GM23338 (cell line): Measurements from ENCODE around the gene NTN3. TPM values are rescaled to one million over a fixed set of nuclear protein-coding genes. Genes with fewer than 3 reads are reported as not detected.

ENCODE experiments used
- ATAC-seq: fragments of 200-7000 bp; cut with Tn5 transposase; 3 replicates; pipeline ENCODE4 v1.9.1; 2020
- DNase-seq: peaks from one replicate; pipeline ENCODE4 v3.0.0-alpha.2; 2015; ENCODE audit warnings: low spot score
- H2AFZ ChIP-seq: fragments of 200-600 bp; sonication (generic); 2 replicates; pipeline ENCODE4 v1.8.0; 2016; ENCODE audit warnings: antibody characterized with exemption, mild to moderate bottlenecking, moderate library complexity
- H3F3A ChIP-seq: fragments of 200-600 bp; sonication (generic); replicated peaks from 2 replicates; pipeline ENCODE4 v1.8.0; 2017; ENCODE audit warnings: antibody characterized with exemption, mixed run types, low read depth
- H3K27ac ChIP-seq: fragments of 200-600 bp; sonication (generic); 2 replicates; pipeline ENCODE4 v1.6.1; 2016; ENCODE audit warnings: low read depth
- H3K27me3 ChIP-seq: fragments of 200-600 bp; sonication (generic); 2 replicates; pipeline ENCODE4 v1.8.0; 2016; ENCODE audit warnings: mild to moderate bottlenecking, mixed run types, moderate library complexity; ENCODE audit not compliant: insufficient read depth
- H3K36me3 ChIP-seq: fragments of 200-600 bp; sonication (generic); 2 replicates; pipeline ENCODE4 v1.8.0; 2016; ENCODE audit warnings: mild to moderate bottlenecking; ENCODE audit not compliant: insufficient read depth
- H3K4me1 ChIP-seq: fragments of 200-600 bp; sonication (generic); 2 replicates; pipeline ENCODE4 v1.8.0; 2016; ENCODE audit warnings: mild to moderate bottlenecking, moderate library complexity; ENCODE audit not compliant: insufficient read depth
- H3K4me2 ChIP-seq: fragments of 200-600 bp; sonication (generic); 2 replicates; pipeline ENCODE4 v1.7.1; 2017; ENCODE audit warnings: mixed run types
- H3K4me3 ChIP-seq: fragments of 200-600 bp; sonication (generic); 2 replicates; pipeline ENCODE4 v1.6.1; 2016; ENCODE audit warnings: mixed run types
- H3K79me2 ChIP-seq: fragments of 200-600 bp; sonication (generic); replicated peaks from 2 replicates; pipeline ENCODE4 v1.8.0; 2017; ENCODE audit warnings: mild to moderate bottlenecking; ENCODE audit not compliant: insufficient read depth
- H3K9me2 ChIP-seq: fragments of 200-600 bp; sonication (generic); 2 replicates; pipeline ENCODE4 v1.8.0; 2017; ENCODE audit not compliant: insufficient read depth
- H4K20me1 ChIP-seq: fragments of 200-600 bp; sonication (generic); replicated peaks from 2 replicates; pipeline ENCODE4 v1.8.0; 2017; ENCODE audit warnings: mild to moderate bottlenecking; ENCODE audit not compliant: insufficient read depth
- H3K27ac Mint-ChIP-seq: 2 replicates; pipeline ENCODE4 v1.8.0; 2020; ENCODE audit warnings: inconsistent platforms, mild to moderate bottlenecking, moderate library complexity, mixed read lengths
- H3K27me3 Mint-ChIP-seq: 3 replicates; pipeline ENCODE4 v1.8.0; 2022; ENCODE audit warnings: low read depth, mild to moderate bottlenecking, moderate library complexity, mixed read lengths, inconsistent platforms; ENCODE audit not compliant: insufficient read depth, poor library complexity
- H3K36me3 Mint-ChIP-seq: 3 replicates; pipeline ENCODE4 v1.8.0; 2021; ENCODE audit warnings: low read depth, mild to moderate bottlenecking, inconsistent platforms, moderate library complexity, mixed read lengths
- H3K4me1 Mint-ChIP-seq: 3 replicates; pipeline ENCODE4 v1.8.0; 2020; ENCODE audit warnings: mild to moderate bottlenecking, inconsistent platforms, mixed read lengths
- H3K4me3 Mint-ChIP-seq: 3 replicates; pipeline ENCODE4 v1.8.0; 2021; ENCODE audit warnings: moderate library complexity, mild to moderate bottlenecking, inconsistent platforms, mixed read lengths
- H3K9me3 Mint-ChIP-seq: 3 replicates; pipeline ENCODE4 v1.8.0; 2020; ENCODE audit warnings: moderate library complexity, mild to moderate bottlenecking, inconsistent platforms, mixed read lengths
- CREB1 ChIP-seq: fragments of 250-450 bp; sonication (Bioruptor Pico); IDR thresholded peaks from 2 replicates; pipeline ENCODE4 v1.5.0; 2020; ENCODE audit warnings: low read depth, mild to moderate bottlenecking, moderate library complexity
- CTCF ChIP-seq, 2 experiments: fragments of 200-600 bp in 1 of 2; sonication (generic) in 1 of 2; conservative IDR thresholded peaks; 2 replicates each; pipeline versions ENCODE4 v1.5.1 to v1.6.1; 2016 to 2017; ENCODE audit warnings: antibody characterized with exemption in 2 of 2, low read depth in 2 of 2, mild to moderate bottlenecking in 2 of 2, moderate library complexity in 1 of 2
- EZH2 ChIP-seq: fragments of 200-600 bp; sonication (generic); IDR thresholded peaks from one replicate; pipeline ENCODE4 v1.8.0; 2017; ENCODE audit warnings: antibody characterized with exemption, mild to moderate bottlenecking, low read depth; ENCODE audit not compliant: unreplicated experiment
- EZH2phosphoT487 ChIP-seq: fragments of 200-600 bp; sonication (generic); IDR thresholded peaks from one replicate; pipeline ENCODE4 v1.8.1; 2018; ENCODE audit warnings: antibody characterized with exemption; ENCODE audit not compliant: unreplicated experiment
- JUNB ChIP-seq: IDR thresholded peaks from one replicate; pipeline ENCODE4 v1.6.1; 2016; ENCODE audit warnings: antibody characterized with exemption; ENCODE audit not compliant: unreplicated experiment
- NANOG ChIP-seq: IDR thresholded peaks from 2 replicates; pipeline ENCODE4 v1.6.1; 2016; ENCODE audit warnings: antibody characterized with exemption, borderline replicate concordance
- POLR2AphosphoS5 ChIP-seq: IDR thresholded peaks from 2 replicates; pipeline ENCODE4 v1.6.1; 2016; ENCODE audit warnings: antibody characterized with exemption, low read depth
- REST ChIP-seq: IDR thresholded peaks from one replicate; pipeline ENCODE4 v1.6.1; 2018; ENCODE audit warnings: antibody characterized with exemption; ENCODE audit not compliant: unreplicated experiment
- STAT1 ChIP-seq: IDR thresholded peaks from one replicate; pipeline ENCODE4 v1.6.1; 2016; ENCODE audit warnings: antibody characterized with exemption; ENCODE audit not compliant: unreplicated experiment
- ZNF114 ChIP-seq: fragments of 250-450 bp; sonication (Bioruptor Pico); IDR thresholded peaks from 2 replicates; pipeline ENCODE4 v1.5.0; 2020; ENCODE audit warnings: mild to moderate bottlenecking, moderate library complexity
- ZNF331 ChIP-seq: fragments of 250-450 bp; sonication (Bioruptor Pico); IDR thresholded peaks from 2 replicates; pipeline ENCODE4 v1.5.0; 2020; ENCODE audit warnings: low read depth, mild to moderate bottlenecking, moderate library complexity
- ZNF462 ChIP-seq: fragments of 250-450 bp; sonication (Bioruptor Pico); IDR thresholded peaks from 2 replicates; pipeline ENCODE4 v1.5.0; 2020; ENCODE audit warnings: mild to moderate bottlenecking, moderate library complexity
- polyA plus RNA-seq: library from polyadenylated mRNA; unstranded; fragments of >200 nt; fragmentation: Nextera tagmentation; extraction: Ambion mirVana; gene quantifications from 2 replicates; pipeline ENCODE4 v1.2.1, GENCODE V29; 2016
- total RNA-seq: library from RNA; depleted of rRNA; stranded (reverse); fragments of >200 nt; shearing (Covaris generic); gene quantifications from 2 replicates; pipeline ENCODE4 v1.2.3, GENCODE V29; 2014
- TF ChIP-seq, protein P1 (sequence below): IDR thresholded peaks from 2 replicates; pipeline ENCODE4 v1.6.1; 2016; ENCODE audit warnings: antibody characterized with exemption

Gene NTN3
- total and polyA plus RNA-seq, 2 experiments from 2014 or later, result 0.10 to 1.7 TPM

DNA sequence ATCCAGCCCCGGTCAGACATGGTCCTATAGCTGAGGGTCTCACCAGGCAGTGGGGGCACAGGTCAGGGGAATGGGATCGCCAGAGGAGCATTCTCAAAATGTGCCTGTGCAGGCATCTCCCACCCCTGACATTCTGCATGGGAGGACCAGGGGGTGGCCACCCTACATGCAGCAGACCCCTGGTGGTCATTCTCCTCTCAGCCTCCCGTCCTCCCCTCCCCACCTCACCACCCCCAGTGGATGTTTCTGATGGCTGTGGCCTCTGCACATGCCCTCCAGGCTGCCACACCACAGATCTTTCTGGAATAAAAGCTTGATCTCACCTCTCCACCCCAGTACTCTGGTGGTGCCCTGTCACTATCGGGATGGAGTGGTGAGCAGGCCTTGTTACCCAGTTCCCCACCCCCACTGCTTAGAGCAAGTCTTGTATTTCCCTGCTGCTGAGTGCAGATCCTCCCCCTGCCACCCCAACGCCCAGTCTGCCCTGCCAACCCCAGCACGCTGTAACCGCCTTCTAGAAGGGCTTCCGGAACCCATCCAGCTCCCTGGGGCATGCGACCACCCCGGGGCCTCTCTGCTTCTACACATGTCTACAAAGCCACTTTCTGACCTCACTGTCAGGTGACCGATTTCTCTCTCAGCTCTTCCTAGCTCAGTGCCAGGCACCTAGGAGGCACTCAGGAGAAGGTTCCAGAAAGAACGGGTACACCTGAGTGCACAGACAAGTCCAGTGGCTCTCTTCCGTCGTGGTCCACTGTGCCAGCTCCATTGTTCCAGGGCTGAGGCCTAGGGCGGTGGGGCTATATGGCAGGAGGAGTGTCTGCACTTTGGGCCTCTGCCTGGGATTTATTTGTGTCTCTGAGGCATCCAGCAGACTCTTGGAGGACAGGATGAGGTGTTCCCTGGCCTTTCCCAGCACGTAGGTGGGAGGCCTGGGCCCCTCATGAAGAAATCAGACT is 13.1 kb downstream of the NTN3 start:
- Mint-ChIP-seq H3K4me3 (no peak overlapping the region), H3K27ac (no peak overlapping the region), H3K36me3 (no peaks in the 10 kb centered on the region; the same call in 1 of the 3 replicates), H3K4me1 (peaks cover 20% of the 10 kb centered on the region), H3K27me3 (peaks cover 17% of the 10 kb centered on the region), H3K9me3 (no peaks in the 10 kb centered on the region)
- Histone ChIP-seq H3K27me3 (no peaks in the 10 kb centered on the region), H3K4me2 (no peak overlapping the region), H2AFZ (no peak overlapping the region), H3K27ac (no peak overlapping the region), H3K79me2 (0 out of 2 replicates have a peak, but pooled peaks cover 6% of the 10 kb centered on the region), H4K20me1 (0 out of 2 replicates have a peak, but pooled peaks cover 3% of the 10 kb centered on the region), H3K36me3 (no peaks in the 10 kb centered on the region), H3K9me2 (no peaks in the 10 kb centered on the region), H3K4me3 (no peak overlapping the region), H3F3A (no peaks in the 10 kb centered on the region), H3K4me1 (no peaks in the 10 kb centered on the region)
- DNase-seq (no peak), ATAC-seq (no peak)
- TF ChIP-seq POLR2AphosphoS5 (no peak), JUNB (no peak), NANOG (no peak), ZNF462 (CRISPR knock-in tag) (no peak), ZNF331 (CRISPR knock-in tag) (no peak), CREB1 (CRISPR knock-in tag) (no peak), EZH2phosphoT487 (no peak), CTCF (conservative IDR thresholded peaks at IDR 0.05; ENCODE audit: low read depth in 2 of 2) (no peak), EZH2 (no peak), REST (no peak), ZNF114 (no peak), STAT1 (no peak)
- TF ChIP-seq, protein P1, sequence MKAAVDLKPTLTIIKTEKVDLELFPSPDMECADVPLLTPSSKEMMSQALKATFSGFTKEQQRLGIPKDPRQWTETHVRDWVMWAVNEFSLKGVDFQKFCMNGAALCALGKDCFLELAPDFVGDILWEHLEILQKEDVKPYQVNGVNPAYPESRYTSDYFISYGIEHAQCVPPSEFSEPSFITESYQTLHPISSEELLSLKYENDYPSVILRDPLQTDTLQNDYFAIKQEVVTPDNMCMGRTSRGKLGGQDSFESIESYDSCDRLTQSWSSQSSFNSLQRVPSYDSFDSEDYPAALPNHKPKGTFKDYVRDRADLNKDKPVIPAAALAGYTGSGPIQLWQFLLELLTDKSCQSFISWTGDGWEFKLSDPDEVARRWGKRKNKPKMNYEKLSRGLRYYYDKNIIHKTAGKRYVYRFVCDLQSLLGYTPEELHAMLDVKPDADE, result no peak
